Activated naive CD4-positive, alpha-beta T cell treated with Interleukin-2 at 50 U/mL for 16 hours (primary cell): ENCODE results near the gene IQSEC2.

Experiments
- DNase-seq: peaks from one replicate; pipeline ENCODE4 v3.0.0-alpha.2; 2020

The IQSEC2 gene

GRCh38 chrX:53241558-53241957 is 39.8 kb downstream of the IQSEC2 start:
- DNase-seq = no peak

DNA sequence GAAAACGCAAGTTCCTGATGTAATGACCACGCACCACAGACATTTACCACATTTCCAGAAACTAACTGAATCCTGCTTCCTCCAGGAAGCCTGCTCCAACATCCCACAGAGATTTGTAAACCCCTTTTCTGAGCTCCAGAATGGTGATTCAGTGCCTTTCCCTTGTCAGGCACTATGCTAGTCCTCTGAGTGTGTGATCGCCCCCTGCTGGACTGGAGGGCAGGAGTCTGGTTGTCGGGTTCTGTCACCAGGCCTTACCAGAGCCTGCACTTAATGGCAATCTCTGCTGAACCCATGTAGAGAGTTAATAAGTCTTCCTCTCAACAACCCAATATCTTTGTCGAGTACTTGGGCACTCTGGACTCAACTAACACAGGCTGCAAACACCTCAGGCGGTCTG is 41.9 kb downstream of the IQSEC2 start:
- peak; percentile 36 for DNase-seq

DNA sequence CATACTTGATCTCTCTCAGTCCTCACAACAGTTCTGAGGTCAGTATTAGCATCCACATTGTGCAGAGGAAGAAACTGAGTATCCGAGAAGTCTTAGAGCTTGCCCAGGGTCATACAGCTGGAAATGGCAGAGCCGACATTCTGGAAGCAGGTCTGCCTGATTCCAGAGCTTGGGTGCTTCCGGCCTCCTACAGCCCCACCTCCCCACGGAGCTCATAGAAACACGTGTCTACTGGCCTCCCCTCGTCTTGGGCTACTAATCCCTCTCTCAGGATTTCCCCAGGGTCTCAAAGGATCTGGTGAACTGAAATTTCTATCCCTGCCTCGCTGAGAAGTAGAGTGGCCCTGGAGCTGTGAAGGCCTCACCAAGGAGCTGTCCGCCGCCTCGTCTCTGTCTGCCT is 44.3 kb downstream of the IQSEC2 start:
- DNase-seq = no peak

DNA sequence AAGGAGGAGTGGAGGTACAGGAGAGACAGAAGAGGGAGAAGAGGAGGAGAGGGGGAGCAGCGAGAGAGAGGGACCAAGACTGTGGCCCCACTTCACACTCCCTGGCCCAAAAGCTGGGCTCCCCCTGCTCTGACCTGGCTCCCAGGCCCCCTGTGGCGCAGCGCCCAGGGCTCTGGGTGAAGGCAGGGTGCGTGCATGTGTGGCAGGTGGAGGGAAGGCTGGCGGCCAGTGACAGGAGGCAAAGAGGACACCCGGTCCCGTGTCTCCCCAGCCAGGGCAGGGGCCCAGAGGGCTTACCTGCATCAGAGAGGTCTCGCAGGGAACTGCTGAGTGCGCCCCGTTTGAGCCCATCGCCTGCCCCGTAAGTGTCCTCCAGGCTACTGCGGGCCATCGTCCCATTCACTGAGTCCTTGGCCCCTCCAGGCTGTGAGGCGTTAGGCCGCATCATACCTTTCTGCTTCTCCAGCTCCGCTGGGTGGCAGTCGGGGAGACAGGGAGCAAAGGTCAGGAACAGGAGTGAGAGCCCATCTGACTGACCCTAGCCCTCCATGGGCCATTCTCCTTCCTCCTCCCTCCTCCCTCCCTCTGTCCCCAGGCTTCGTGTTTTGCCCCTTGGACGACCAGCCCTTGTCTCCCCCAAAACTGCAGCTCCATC is 45.2 kb downstream of the IQSEC2 start:
- no peak for DNase-seq

GRCh38 chrX:53235566-53235965 is 45.8 kb downstream of the IQSEC2 start:
- DNase-seq = no peak

GRCh38 chrX:53234484-53234883 is 46.9 kb downstream of the IQSEC2 start:
- no peak for DNase-seq

- no peak for DNase-seq
Observed at GRCh38 chrX:53233536-53233935, 47.8 kb downstream of the IQSEC2 start.

- DNase-seq = no peak
Observed at GRCh38 chrX:53230116-53230515, 51.3 kb downstream of the IQSEC2 start.

- DNase-seq = no peak
Observed at GRCh38 chrX:53227224-53227765, 54.1 kb downstream of the IQSEC2 start.

GRCh38 chrX:53224860-53225797 is 56.3 kb downstream of the IQSEC2 start, which contains the start of gene KDM5C:
Gene KDM5C (minus strand): TSS chrX:53225207. CDS start chrX:53224889, 318 bp downstream.
- DNase-seq = peak; percentile 88

- peak; percentile 2 for DNase-seq
Observed at GRCh38 chrX:53223955-53224859, 57.2 kb downstream of the IQSEC2 start.

DNA sequence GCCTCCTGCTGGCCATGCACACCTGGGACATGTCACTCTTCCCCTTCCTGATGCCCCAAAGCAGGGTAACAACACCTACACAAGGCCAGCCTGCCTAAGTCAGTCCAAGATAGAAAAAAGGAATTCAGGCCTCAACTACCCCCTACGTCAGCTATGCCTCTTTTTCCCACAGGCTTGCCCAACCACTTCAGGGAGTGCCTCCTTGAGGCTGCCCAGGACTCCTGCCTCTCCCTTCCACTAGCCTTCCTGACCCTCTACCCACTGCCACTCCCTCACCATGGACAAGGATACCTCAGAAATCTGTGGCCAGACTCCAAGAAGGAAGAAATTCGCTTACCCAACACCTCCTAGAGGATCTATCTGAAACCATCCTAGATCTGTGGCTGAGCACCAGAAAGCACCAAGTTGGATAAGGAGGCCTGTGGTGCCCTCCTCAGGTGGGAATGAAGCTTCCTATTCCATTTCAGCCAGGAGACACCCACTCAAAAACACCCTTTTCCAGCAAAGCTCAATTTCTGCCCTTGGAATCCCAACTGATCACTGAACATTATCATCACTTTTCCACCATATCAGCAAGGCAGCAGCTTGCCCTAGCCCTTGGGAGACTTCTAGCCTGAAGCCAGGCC is 58.2 kb downstream of the IQSEC2 start:
- no peak for DNase-seq
